IMR-90 (cell line): Measurements from ENCODE around the gene PBXIP1. TPM values are rescaled to one million over a fixed set of nuclear protein-coding genes. Genes with fewer than 3 reads are reported as not detected.

ENCODE experiments used
- ATAC-seq: fragments of 200-7000 bp; cut with Tn5 transposase; 2 replicates; pipeline ENCODE4 v1.9.1; 2020; ENCODE audit warnings: low read depth, mild to moderate bottlenecking, moderate library complexity
- BruUV-seq: library from RNA; stranded (reverse); fragments of 400-500 nt; replicated peaks from 2 replicates; lab custom pipeline; 2021; lab: Mats Ljungman, UMichigan
- CTCF ChIA-PET: fragments of 300-600 bp; formaldehyde crosslinking; extraction: SDS; loops from one replicate; lab custom pipeline; 2021; ENCODE audit warnings: antibody characterized with exemption; lab: Yijun Ruan, JAX
- POLR2A ChIA-PET: fragments of 300-600 bp; sonication (Branson Sonifier 250); formaldehyde crosslinking; loops from one replicate; lab custom pipeline; 2022; ENCODE audit warnings: antibody characterized with exemption; ENCODE audit not compliant: unreplicated experiment; lab: Charles Lee
- DNase-seq: peaks from one replicate; pipeline ENCODE4 v3.0.0; 2013
- H2AFZ ChIP-seq: replicated peaks from 2 replicates; pipeline ENCODE3; 2013; ENCODE audit warnings: low read length, mild to moderate bottlenecking; ENCODE audit not compliant: poor library complexity
- H2AK5ac ChIP-seq: 2 replicates; pipeline ENCODE4 v1.6.1; 2013; ENCODE audit warnings: low read depth, low read length, inconsistent platforms
- H2AK9ac ChIP-seq: replicated peaks from 2 replicates; pipeline ENCODE3; 2013; ENCODE audit warnings: mild to moderate bottlenecking, low read depth, low read length, moderate library complexity; ENCODE audit not compliant: poor library complexity
- H2BK120ac ChIP-seq: 2 replicates; pipeline ENCODE4 v1.6.1; 2013; ENCODE audit warnings: low read depth, low read length, inconsistent platforms
- H2BK15ac ChIP-seq: 3 replicates; pipeline ENCODE4 v1.6.1; 2013; ENCODE audit warnings: low read depth, low read length, inconsistent platforms
- H2BK20ac ChIP-seq: 2 replicates; pipeline ENCODE4 v1.6.1; 2013; ENCODE audit warnings: low read depth, mild to moderate bottlenecking, inconsistent platforms, low read length, moderate library complexity
- H2BK5ac ChIP-seq: 2 replicates; pipeline ENCODE4 v1.6.1; 2013; ENCODE audit warnings: mild to moderate bottlenecking, low read depth, low read length, inconsistent platforms; ENCODE audit not compliant: poor library complexity, severe bottlenecking
- H3K14ac ChIP-seq: replicated peaks from 2 replicates; pipeline ENCODE4 v1.6.1; 2013; ENCODE audit warnings: low read depth, low read length, inconsistent platforms
- H3K18ac ChIP-seq: 2 replicates; pipeline ENCODE4 v1.6.1; 2013; ENCODE audit warnings: low read depth, low read length, control low read depth
- H3K23ac ChIP-seq: 2 replicates; pipeline ENCODE4 v1.6.1; 2013; ENCODE audit warnings: low read depth, low read length, inconsistent platforms
- H3K27ac ChIP-seq: 2 replicates; pipeline ENCODE4 v1.5.1; 2013; ENCODE audit warnings: mild to moderate bottlenecking, control low read depth, low read length; ENCODE audit not compliant: insufficient read depth
- H3K27me3 ChIP-seq: 2 replicates; pipeline ENCODE4 v1.6.1; 2013; ENCODE audit warnings: low read length; ENCODE audit not compliant: control insufficient read depth, insufficient read depth
- H3K36me3 ChIP-seq: 2 replicates; pipeline ENCODE4 v1.6.1; 2013; ENCODE audit warnings: low read length, mixed read lengths; ENCODE audit not compliant: control insufficient read depth, insufficient read depth
- H3K4ac ChIP-seq: 2 replicates; pipeline ENCODE4 v1.6.1; 2013; ENCODE audit warnings: low read depth, low read length, inconsistent platforms
- H3K4me1 ChIP-seq: 2 replicates; pipeline ENCODE4 v1.6.1; 2013; ENCODE audit warnings: low read length, mixed read lengths; ENCODE audit not compliant: control insufficient read depth, insufficient read depth
- H3K4me2 ChIP-seq: 2 replicates; pipeline ENCODE4 v1.6.1; 2013; ENCODE audit warnings: low read depth, mild to moderate bottlenecking, control low read depth, low read length, moderate library complexity
- H3K4me3 ChIP-seq: 2 replicates; pipeline ENCODE4 v1.5.1; 2013; ENCODE audit warnings: low read depth, mild to moderate bottlenecking, control low read depth, low read length, moderate library complexity; ENCODE audit not compliant: insufficient read depth
- H3K56ac ChIP-seq: 2 replicates; pipeline ENCODE4 v1.6.1; 2013; ENCODE audit warnings: low read length, inconsistent platforms; ENCODE audit not compliant: insufficient read depth; ENCODE audit errors: extremely low read depth
- H3K79me1 ChIP-seq, 2 experiments: 2 replicates each; pipeline ENCODE4 v1.6.1; 2013; ENCODE audit warnings: low read length in 2 of 2, inconsistent platforms in 1 of 2, low read depth in 1 of 2
- H3K9ac ChIP-seq: 2 replicates; pipeline ENCODE4 v1.6.1; 2013; ENCODE audit warnings: low read depth, low read length, control low read depth
- H3K9me1 ChIP-seq: 2 replicates; pipeline ENCODE4 v1.6.1; 2013; ENCODE audit warnings: low read length, inconsistent platforms; ENCODE audit not compliant: insufficient read depth
- H3K9me3 ChIP-seq: 2 replicates; pipeline ENCODE4 v1.6.1; 2013; ENCODE audit warnings: low read length; ENCODE audit not compliant: control insufficient read depth, insufficient read depth
- H4K20me1 ChIP-seq: 2 replicates; pipeline ENCODE4 v1.6.1; 2013; ENCODE audit warnings: low read length, inconsistent platforms; ENCODE audit not compliant: insufficient read depth
- H4K5ac ChIP-seq: 2 replicates; pipeline ENCODE4 v1.6.1; 2013; ENCODE audit warnings: mild to moderate bottlenecking, low read depth, low read length, control low read depth
- H4K8ac ChIP-seq, 2 experiments: 2 replicates each; pipeline ENCODE4 v1.6.1; 2013; ENCODE audit warnings: low read depth in 2 of 2, low read length in 2 of 2, control low read depth in 1 of 2, inconsistent platforms in 1 of 2
- H4K91ac ChIP-seq: 2 replicates; pipeline ENCODE4 v1.6.1; 2013; ENCODE audit warnings: low read depth, low read length, inconsistent platforms; ENCODE audit not compliant: insufficient read depth
- MAFK ChIP-seq: IDR thresholded peaks from 2 replicates; pipeline ENCODE4 v1.6.1; 2012; ENCODE audit warnings: low read depth, low read length, improper control_type of control experiment
- MAZ ChIP-seq: IDR thresholded peaks from 2 replicates; pipeline ENCODE4 v1.6.1; 2012; ENCODE audit warnings: low read depth, mild to moderate bottlenecking, low read length, improper control_type of control experiment, moderate library complexity, borderline replicate concordance
- MXI1 ChIP-seq: IDR thresholded peaks from 2 replicates; pipeline ENCODE4 v1.6.1; 2012; ENCODE audit warnings: low read depth, mild to moderate bottlenecking, low read length, moderate library complexity, borderline replicate concordance
- NFE2L2 ChIP-seq: fragments of 150-350 bp; IDR thresholded peaks from 2 replicates; pipeline ENCODE4 v1.6.1; 2016; ENCODE audit warnings: low read depth, mild to moderate bottlenecking, low read length
- POLR2A ChIP-seq: IDR thresholded peaks from 2 replicates; pipeline ENCODE4 v1.6.1; 2012; ENCODE audit warnings: mild to moderate bottlenecking, low read depth, low read length
- RCOR1 ChIP-seq: IDR thresholded peaks from 2 replicates; pipeline ENCODE4 v1.6.1; 2012; ENCODE audit warnings: mild to moderate bottlenecking, low read length, improper control_type of control experiment; ENCODE audit not compliant: insufficient replicate concordance
- RFX5 ChIP-seq: IDR thresholded peaks from 2 replicates; pipeline ENCODE4 v1.8.0; 2012; ENCODE audit warnings: low read depth, mild to moderate bottlenecking, low read length, moderate library complexity
- WGBS, 2 experiments: methylation state at CpG; one replicate each; pipeline versions ENCODE4 v1.1.5 to v1.1.7; 2013; ENCODE audit warnings: missing lambda C conversion rate in 2 of 2; ENCODE audit not compliant: insufficient read length in 1 of 2; ENCODE audit errors: extremely low coverage in 2 of 2; 5-methylcytosine and 5-hydroxymethylcytosine counted together
- dilution Hi-C: fragments of 300-500 bp; cut with HindIII; formaldehyde crosslinking; loops from one replicate; pipeline ENCODE4 v1.14.3; 2018; ENCODE audit warnings: low sequenced_read_pairs; ENCODE audit not compliant: unreplicated experiment
- in situ Hi-C: fragments of 300-500 bp; cut with MboI; formaldehyde crosslinking; loops from 3 replicates; pipeline ENCODE4 v1.14.3; 2019; ENCODE audit warnings: low sequenced_read_pairs, inconsistent platforms, mixed read lengths
- intact Hi-C: fragments of 100-400 bp; cut with micrococcal nuclease; formaldehyde crosslinking; loops from 2 replicates; pipeline ENCODE4 v1.10.0; 2022
- polyA plus RNA-seq, 3 experiments: library from polyadenylated mRNA; depleted of rRNA; stranded (reverse); fragments of >200 nt; gene quantifications; 2 replicates each; pipeline ENCODE4 v1.2.3, GENCODE V29; 2012; ENCODE audit warnings: low replicate concordance in 1 of 3
- total RNA-seq: library from RNA; depleted of rRNA; stranded (reverse); fragments of >200 nt; gene quantifications from 2 replicates; pipeline ENCODE4 v1.2.3, GENCODE V29; 2012
- TF ChIP-seq, protein P1 (sequence below): conservative IDR thresholded peaks from 2 replicates; pipeline ENCODE4 v1.5.1; 2012; ENCODE audit warnings: mild to moderate bottlenecking, low read depth, low read length, improper control_type of control experiment

PBXIP1 gene
- total and polyA plus RNA-seq, 2 of the 4 experiments (the other 2 are of a cell fraction): 28.3 to 44.2 TPM

DNA sequence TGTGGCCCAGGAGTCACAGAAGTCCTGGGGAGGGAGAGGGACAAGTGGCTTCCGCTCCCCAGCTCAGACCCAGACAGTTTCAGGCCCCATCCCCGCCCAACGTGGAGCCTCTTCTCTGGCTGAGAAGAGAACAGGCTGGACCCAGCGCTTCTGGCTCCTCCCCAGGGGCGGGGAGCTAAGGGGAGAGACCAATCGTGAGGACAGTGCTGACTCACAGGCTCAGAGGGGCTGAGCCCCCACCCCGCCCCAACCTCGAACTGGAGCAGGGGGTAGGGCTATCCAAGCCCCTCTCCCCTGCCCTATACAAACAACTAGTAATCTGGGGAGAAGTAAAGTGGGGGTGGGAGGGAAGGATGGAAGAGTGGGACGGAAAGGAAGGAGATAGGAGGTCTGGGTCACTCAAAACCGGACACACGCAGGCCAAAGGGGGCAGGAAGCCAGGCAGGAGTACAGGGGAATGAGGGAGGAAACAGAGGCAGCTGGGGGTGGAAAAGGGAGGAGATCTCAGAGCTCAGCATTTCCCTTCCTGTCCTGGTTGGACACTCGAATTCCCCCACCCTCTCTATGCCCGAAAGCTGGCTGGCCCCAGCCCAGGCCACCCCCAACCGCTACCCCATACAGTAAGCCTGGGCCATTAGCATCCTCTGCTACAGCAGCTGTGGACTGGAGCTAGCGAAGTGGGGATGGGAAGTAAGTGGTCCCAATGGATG, 14.9 kb upstream of the PBXIP1 start, which contains the start of gene SHC1 (continued):
- no peak for TF ChIP-seq MAFK
- peak; percentile 94 for TF ChIP-seq POLR2A
- peak; percentile 72; the same call in 1 of the 2 replicates for TF ChIP-seq NFE2L2

DNA sequence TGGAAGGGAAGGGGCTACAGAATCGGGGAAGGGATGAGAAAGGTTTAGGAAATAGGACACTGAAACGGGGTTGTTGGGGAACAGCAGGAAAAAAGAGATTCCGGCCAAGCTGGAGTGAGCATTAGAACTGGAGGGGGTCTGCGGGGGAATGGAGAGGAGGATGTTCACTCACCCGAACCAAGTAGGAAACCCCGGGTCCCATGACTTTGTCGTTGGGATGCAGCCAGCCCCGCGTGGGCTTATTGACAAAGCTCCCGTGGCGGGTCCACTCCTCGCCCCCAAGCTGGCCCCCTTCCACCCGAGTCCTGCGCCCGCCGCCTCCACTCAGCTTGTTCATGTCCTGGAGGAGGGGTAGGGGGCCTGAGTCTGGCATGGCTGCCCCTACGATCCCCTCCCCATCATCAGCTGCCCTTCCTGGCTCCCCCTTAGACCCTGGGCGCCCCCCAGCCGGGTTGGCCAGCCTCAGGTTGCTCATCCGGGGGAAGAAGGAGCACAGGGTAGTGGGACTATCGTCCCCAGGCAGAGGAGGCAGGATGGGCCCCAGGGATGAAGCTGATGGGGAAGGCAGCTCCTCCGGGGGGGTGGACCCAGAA, 14.1 kb upstream of the PBXIP1 start:
- Histone ChIP-seq H3K4ac (peak overlapping the region; percentile 92), H3K4me2 (peak overlapping the region; percentile 97), H4K91ac (peak overlapping the region; percentile 67), H2BK20ac (no peak overlapping the region), H4K20me1 (peaks cover 42% of the 10 kb centered on the region), H2AK9ac (peak overlapping the region; percentile 99), H2BK5ac (peak overlapping the region; percentile 87), H3K4me3 (peak overlapping the region; percentile 65), H3K27ac (peak overlapping the region; percentile 84), H3K36me3 (peaks cover 33% of the 10 kb centered on the region), H3K9me1 (peaks cover 7% of the 10 kb centered on the region), H4K8ac (peak overlapping the region in 1 of 2 experiments; percentile 64; a peak in 3 of 4 replicates), H3K27me3 (no peaks in the 10 kb centered on the region), H2BK15ac (peak overlapping the region; percentile 25; the same call in 1 of the 3 replicates), H3K9me3 (no peaks in the 10 kb centered on the region), H2AFZ (peak overlapping the region; percentile 18), H3K79me1 (peaks cover 14 to 61% of the 10 kb centered on the region in 2 experiments), H3K9ac (peak overlapping the region; percentile 87), H2BK120ac (peak overlapping the region; percentile 39; the same call in 1 of the 2 replicates), H3K4me1 (peaks cover 18% of the 10 kb centered on the region), H3K23ac (peak overlapping the region; percentile 88), H3K18ac (peak overlapping the region; percentile 20; the same call in 1 of the 2 replicates), H4K5ac (0 out of 2 replicates have a peak overlapping the region, but pooled peaks have one; percentile 2), H3K14ac (peak overlapping the region; percentile 95), H3K56ac (peak overlapping the region; percentile 83), H2AK5ac (peak overlapping the region; percentile 89)
- no TSS peak for BruUV-seq
- CTCF ChIA-PET: interaction anchor here (1.3 to 2.2 kb wide), 4 partner anchors 13 to 115 kb away, joined by 4 to 9 read pairs (median 6); partner anchors contain the start of gene FLAD1
- dilution Hi-C loops: no loop called here
- intact Hi-C loops: loop anchor here (10.0 kb wide), 1 partner anchor 205 kb away; the partner anchor contains the start of genes KRTCAP2 and TRIM46
- in situ Hi-C loops: no loop called here
- POLR2A ChIA-PET: interaction anchor here (0.9 to 2.0 kb wide), 2 partner anchors 9 to 14 kb away, joined by 3 to 17 read pairs; partner anchors contain the start of genes PBXIP1 and PYGO2
- ATAC-seq (no peak), DNase-seq (no peak)
- TF ChIP-seq, protein P1, sequence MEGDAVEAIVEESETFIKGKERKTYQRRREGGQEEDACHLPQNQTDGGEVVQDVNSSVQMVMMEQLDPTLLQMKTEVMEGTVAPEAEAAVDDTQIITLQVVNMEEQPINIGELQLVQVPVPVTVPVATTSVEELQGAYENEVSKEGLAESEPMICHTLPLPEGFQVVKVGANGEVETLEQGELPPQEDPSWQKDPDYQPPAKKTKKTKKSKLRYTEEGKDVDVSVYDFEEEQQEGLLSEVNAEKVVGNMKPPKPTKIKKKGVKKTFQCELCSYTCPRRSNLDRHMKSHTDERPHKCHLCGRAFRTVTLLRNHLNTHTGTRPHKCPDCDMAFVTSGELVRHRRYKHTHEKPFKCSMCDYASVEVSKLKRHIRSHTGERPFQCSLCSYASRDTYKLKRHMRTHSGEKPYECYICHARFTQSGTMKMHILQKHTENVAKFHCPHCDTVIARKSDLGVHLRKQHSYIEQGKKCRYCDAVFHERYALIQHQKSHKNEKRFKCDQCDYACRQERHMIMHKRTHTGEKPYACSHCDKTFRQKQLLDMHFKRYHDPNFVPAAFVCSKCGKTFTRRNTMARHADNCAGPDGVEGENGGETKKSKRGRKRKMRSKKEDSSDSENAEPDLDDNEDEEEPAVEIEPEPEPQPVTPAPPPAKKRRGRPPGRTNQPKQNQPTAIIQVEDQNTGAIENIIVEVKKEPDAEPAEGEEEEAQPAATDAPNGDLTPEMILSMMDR: no peak
- TF ChIP-seq MXI1: 0 out of 2 replicates have a peak, but pooled peaks have one; percentile 13
- TF ChIP-seq MAZ: 0 out of 2 replicates have a peak, but pooled peaks have one; percentile 20
- TF ChIP-seq RCOR1: no peak
- TF ChIP-seq RFX5: no peak
- WGBS, 2 experiments: 0% methylated on average over 1 of the region's 22 CpGs; no CpG with 5 or more reads in 1 of the 2 experiments
